ENCODE results near the gene PCCA. TPM values are rescaled to one million over a fixed set of nuclear protein-coding genes. Genes with fewer than 3 reads are reported as not detected.
A peak's percentile ranks its signal among the peaks of the same experiment; 100 is the strongest.

PCCA gene
- total and polyA plus RNA-seq, 2 experiments from 2014 or later: 29.8 to 59.2 TPM

GRCh38 chr13:100356426-100356825 is 267.5 kb downstream of the PCCA start:
- Histone ChIP-seq H3K27ac (no peak overlapping the region), H3K4me3 (no peak overlapping the region), H3K36me3 (no peaks in the 10 kb centered on the region), H3K9me3 (ENCODE audit: low read depth) (no peaks in the 10 kb centered on the region), H3K4me1 (ENCODE audit: low read depth) (no peaks in the 10 kb centered on the region), H3K27me3 (no peaks in the 10 kb centered on the region)
- DNase-seq (ENCODE audit: low read depth in 1 of 2, low spot score in 1 of 2): peak in 1 of 2 donors; percentile 12
- no peak for TF ChIP-seq CTCF (IDR thresholded peaks at IDR 0.05; ENCODE audit: low read depth, low read length)

GRCh38 chr13:100356889-100357288 is 268.0 kb downstream of the PCCA start:
- no peaks in the 10 kb centered on the region for H3K36me3 ChIP-seq
- no peak overlapping the region for H3K27ac ChIP-seq
- H3K9me3 ChIP-seq (ENCODE audit: low read depth): no peaks in the 10 kb centered on the region
- H3K4me1 ChIP-seq (ENCODE audit: low read depth): no peaks in the 10 kb centered on the region
- H3K4me3 ChIP-seq: no peak overlapping the region
- no peak for TF ChIP-seq CTCF (IDR thresholded peaks at IDR 0.05; ENCODE audit: low read depth, low read length)
- peak in 1 of 2 donors; percentile 39 for DNase-seq (ENCODE audit: low read depth in 1 of 2, low spot score in 1 of 2)
- no peaks in the 10 kb centered on the region for H3K27me3 ChIP-seq

- Histone ChIP-seq H3K9me3 (ENCODE audit: low read depth) (no peaks in the 10 kb centered on the region), H3K4me3 (no peak overlapping the region), H3K27me3 (no peaks in the 10 kb centered on the region), H3K27ac (no peak overlapping the region), H3K36me3 (no peaks in the 10 kb centered on the region), H3K4me1 (ENCODE audit: low read depth) (no peaks in the 10 kb centered on the region)
- TF ChIP-seq CTCF (IDR thresholded peaks at IDR 0.05; ENCODE audit: low read depth, low read length): no peak
- DNase-seq (ENCODE audit: low read depth in 1 of 2, low spot score in 1 of 2): no peak
Observed at GRCh38 chr13:100357764-100358163, 268.9 kb downstream of the PCCA start.

- H3K27ac ChIP-seq: no peak overlapping the region
- H3K4me3 ChIP-seq: no peak overlapping the region
- peak in 1 of 2 donors; percentile 86 for DNase-seq (ENCODE audit: low read depth in 1 of 2, low spot score in 1 of 2)
- H3K27me3 ChIP-seq: no peaks in the 10 kb centered on the region
- no peaks in the 10 kb centered on the region for H3K4me1 ChIP-seq (ENCODE audit: low read depth)
- no peak for TF ChIP-seq CTCF (IDR thresholded peaks at IDR 0.05; ENCODE audit: low read depth, low read length)
- H3K36me3 ChIP-seq: no peaks in the 10 kb centered on the region
- H3K9me3 ChIP-seq (ENCODE audit: low read depth): no peaks in the 10 kb centered on the region
Observed at GRCh38 chr13:100361504-100361903, 272.6 kb downstream of the PCCA start.

- Histone ChIP-seq H3K4me3 (no peak overlapping the region), H3K4me1 (ENCODE audit: low read depth) (no peaks in the 10 kb centered on the region), H3K9me3 (ENCODE audit: low read depth) (no peaks in the 10 kb centered on the region), H3K36me3 (no peaks in the 10 kb centered on the region), H3K27me3 (no peaks in the 10 kb centered on the region), H3K27ac (no peak overlapping the region)
- TF ChIP-seq CTCF (IDR thresholded peaks at IDR 0.05; ENCODE audit: low read depth, low read length): no peak
- DNase-seq (ENCODE audit: low read depth in 1 of 2, low spot score in 1 of 2): no peak
Observed at GRCh38 chr13:100362371-100362770, 273.5 kb downstream of the PCCA start.

GRCh38 chr13:100362781-100363180 is 273.9 kb downstream of the PCCA start:
- DNase-seq (ENCODE audit: low read depth in 1 of 2, low spot score in 1 of 2): peak in 1 of 2 donors; percentile 7
- Histone ChIP-seq H3K36me3 (no peaks in the 10 kb centered on the region), H3K27ac (no peak overlapping the region), H3K4me1 (ENCODE audit: low read depth) (no peaks in the 10 kb centered on the region), H3K27me3 (no peaks in the 10 kb centered on the region), H3K4me3 (no peak overlapping the region), H3K9me3 (ENCODE audit: low read depth) (no peaks in the 10 kb centered on the region)
- TF ChIP-seq CTCF (IDR thresholded peaks at IDR 0.05; ENCODE audit: low read depth, low read length): no peak

All from cardiac muscle cell (in vitro differentiated cells and primary cell).